Stromal cell of bone marrow (primary cell): Measurements from ENCODE around the gene SEC16A.

Source experiments
- DNase-seq: peaks from one replicate; pipeline ENCODE4 v3.0.0-alpha.2; 2012; ENCODE audit warnings: low read depth

SEC16A gene

GRCh38 chr9:136504512-136505348, 21.9 kb upstream of the SEC16A start:
- no peak for DNase-seq

- DNase-seq: no peak
Measured at GRCh38 chr9:136502940-136503550, 20.2 kb upstream of the SEC16A start.

GRCh38 chr9:136502196-136502595, 19.4 kb upstream of the SEC16A start:
- DNase-seq: no peak

GRCh38 chr9:136501686-136502085, 18.8 kb upstream of the SEC16A start:
- DNase-seq: no peak

GRCh38 chr9:136499935-136500910, 17.4 kb upstream of the SEC16A start:
- DNase-seq: no peak

GRCh38 chr9:136499071-136499934, 16.5 kb upstream of the SEC16A start:
- no peak for DNase-seq

GRCh38 chr9:136497916-136498695, 15.3 kb upstream of the SEC16A start:
- DNase-seq: no peak

- no peak for DNase-seq
Measured at GRCh38 chr9:136496801-136497620, 14.2 kb upstream of the SEC16A start.

GRCh38 chr9:136496181-136496580, 13.3 kb upstream of the SEC16A start:
- no peak for DNase-seq

- no peak for DNase-seq
Measured at GRCh38 chr9:136495238-136495800, 12.5 kb upstream of the SEC16A start.

- no peak for DNase-seq
Measured at GRCh38 chr9:136494531-136495215, 11.8 kb upstream of the SEC16A start.

- DNase-seq: no peak
Measured at GRCh38 chr9:136494012-136494411, 11.2 kb upstream of the SEC16A start.

GRCh38 chr9:136493567-136493971, 10.7 kb upstream of the SEC16A start:
- DNase-seq: no peak

GRCh38 chr9:136492978-136493522, 10.2 kb upstream of the SEC16A start:
- DNase-seq: no peak

- no peak for DNase-seq
Measured at GRCh38 chr9:136489731-136490130, 6.9 kb upstream of the SEC16A start.

GRCh38 chr9:136488247-136489214, 5.7 kb upstream of the SEC16A start:
- no peak for DNase-seq

- DNase-seq: no peak
Measured at GRCh38 chr9:136487672-136488071, 4.8 kb upstream of the SEC16A start.
